Umbilical cord (tissue), 2 donors: ENCODE data around the gene TMEM250. TPM values are rescaled to one million over a fixed set of nuclear protein-coding genes. Genes with fewer than 3 reads are reported as not detected.
A peak's percentile ranks its signal among the peaks of the same experiment; 100 is the strongest.
"Not testable (repeated sequence)": the region's sequence is repeated elsewhere in the genome, so short reads cannot be mapped to it uniquely, and the experiment has no call there.

Experiments used
- DNase-seq: peaks from one replicate; pipeline ENCODE4 v3.0.0-alpha.2; 2015; ENCODE audit warnings: low spot score
- total RNA-seq: library from RNA; depleted of rRNA; stranded (reverse); fragments of >200 nt; gene quantifications from one replicate; pipeline ENCODE4 v1.2.3, GENCODE V29; 2014; ENCODE audit warnings: low replicate concordance; ENCODE audit not compliant: insufficient read depth

The TMEM250 gene, protein sequence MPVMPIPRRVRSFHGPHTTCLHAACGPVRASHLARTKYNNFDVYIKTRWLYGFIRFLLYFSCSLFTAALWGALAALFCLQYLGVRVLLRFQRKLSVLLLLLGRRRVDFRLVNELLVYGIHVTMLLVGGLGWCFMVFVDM
- total RNA-seq: 54.4 TPM

DNA sequence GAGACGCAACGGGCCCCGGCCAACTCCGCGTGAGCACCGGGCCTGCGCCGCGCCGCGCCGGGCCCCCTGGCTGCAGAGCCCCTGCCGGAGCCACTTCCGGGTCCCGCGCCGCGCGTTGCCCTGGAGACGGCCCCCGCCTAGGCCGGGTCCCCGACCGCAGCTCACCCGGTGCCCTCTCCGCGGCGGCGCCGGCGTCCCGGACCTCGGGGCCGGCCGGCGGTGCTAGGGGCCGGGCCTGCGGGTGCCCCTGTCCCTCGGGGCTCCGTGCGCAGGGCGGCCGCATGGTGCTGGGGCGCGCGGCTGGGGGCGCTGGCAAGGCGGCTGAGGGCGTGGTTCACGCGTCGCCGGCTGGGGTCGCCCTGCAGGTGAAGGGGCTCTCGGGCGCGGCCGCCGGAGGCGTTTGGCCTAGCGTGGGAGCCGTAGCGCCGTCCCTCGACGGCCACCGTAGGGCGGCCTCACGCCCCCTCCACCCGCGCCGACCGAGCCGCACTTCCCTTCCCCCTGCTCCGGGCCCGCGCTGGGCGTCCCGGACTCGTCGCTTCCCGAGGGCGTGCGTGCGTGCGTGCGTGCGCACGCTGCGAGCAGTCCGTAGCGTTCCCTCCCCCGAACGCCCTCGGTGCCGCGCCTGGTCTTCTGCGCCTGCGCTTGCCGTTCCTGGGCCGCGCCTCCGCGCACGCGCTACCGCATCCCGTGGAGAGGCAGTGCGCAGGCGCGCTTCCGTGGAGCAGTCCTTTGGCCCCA, at the start of gene TMEM250:
TMEM250 (minus strand) TSS at position 556 of the 741 bp plus-strand sequence. CDS start 1,975 bp downstream, outside the sequence.
- peak; percentile 98 for DNase-seq

DNA sequence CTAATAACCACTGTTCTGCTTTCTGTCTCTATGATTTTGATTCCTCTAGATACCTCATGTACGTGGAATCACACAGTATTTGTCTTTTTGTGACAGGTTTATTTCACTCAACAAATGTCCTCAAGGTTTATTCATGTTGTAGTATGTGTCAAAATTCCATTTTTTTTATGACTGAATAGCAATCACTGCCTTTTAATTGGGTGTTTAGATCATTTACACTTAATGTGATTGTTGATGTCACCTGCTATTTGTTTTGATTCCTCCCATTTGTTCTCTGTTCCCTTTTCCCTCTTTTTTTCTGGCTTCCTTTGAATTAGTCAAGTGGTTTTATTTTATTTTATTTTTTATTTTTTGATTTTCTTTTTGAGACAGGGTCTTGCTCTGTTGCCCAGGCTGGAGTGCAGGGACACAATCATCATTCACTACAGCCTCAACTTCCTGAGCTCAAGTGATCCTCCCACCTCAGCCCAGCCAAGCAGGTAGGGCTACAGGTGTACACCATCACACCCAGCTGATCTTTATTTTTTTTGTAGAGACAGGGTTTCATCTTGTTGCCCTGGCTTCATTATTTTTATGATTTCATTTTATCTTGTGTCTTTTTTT, 44.7 kb upstream of the TMEM250 start:
- DNase-seq: no peak

DNA sequence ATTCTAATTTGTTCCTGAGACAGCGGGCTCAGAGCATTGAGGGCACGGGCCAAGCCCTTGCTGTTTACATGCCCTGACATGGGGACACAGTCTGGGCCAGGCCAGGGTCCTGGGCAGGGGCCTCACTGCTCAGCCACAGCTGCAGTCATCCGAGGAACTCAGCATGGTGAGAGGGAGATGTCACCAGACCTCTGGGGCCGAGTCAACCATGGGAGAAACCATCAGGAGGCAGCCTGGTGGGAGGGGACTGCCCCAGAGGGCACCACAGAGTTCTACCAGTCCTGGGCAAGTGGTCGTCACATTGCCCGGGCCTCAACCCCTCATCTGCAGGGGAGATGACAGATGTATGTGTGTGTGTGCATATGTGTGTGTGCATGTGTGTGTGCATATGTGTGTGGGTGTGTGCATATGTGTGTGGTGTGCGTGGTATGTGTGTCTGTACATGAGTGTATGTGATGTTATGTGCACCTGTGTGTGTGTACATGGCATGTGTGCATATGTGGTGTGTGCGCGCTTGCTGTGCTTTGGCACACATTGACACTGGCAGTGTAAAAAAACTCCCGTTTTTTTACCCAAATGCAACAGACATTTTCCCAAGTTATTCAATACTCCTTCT, 42.4 kb upstream of the TMEM250 start:
- DNase-seq: no peak

DNA sequence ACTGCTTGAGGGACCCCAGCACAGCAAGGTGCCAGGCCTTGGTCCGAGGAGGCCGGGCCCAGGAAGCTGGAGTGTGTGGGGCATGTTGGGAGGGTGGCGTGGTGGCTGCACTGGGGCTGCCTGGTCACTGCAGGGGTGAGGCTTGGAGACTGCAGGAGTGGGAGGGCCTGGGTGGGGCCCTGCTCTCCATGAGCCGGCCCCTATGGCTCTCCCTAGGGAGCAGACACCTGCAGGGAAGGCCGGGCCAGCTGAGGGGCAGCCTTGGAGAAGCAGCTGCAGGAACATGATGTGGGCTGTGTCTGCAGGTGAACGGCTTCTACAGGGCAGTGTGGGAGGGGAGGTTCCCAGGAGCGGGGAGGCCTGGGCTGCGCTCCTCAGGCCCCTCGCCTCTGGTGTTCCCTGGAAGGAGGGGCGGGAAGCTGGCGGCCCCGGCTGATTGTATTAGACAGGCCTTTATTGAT, 41.7 kb upstream of the TMEM250 start:
- no peak for DNase-seq

DNA sequence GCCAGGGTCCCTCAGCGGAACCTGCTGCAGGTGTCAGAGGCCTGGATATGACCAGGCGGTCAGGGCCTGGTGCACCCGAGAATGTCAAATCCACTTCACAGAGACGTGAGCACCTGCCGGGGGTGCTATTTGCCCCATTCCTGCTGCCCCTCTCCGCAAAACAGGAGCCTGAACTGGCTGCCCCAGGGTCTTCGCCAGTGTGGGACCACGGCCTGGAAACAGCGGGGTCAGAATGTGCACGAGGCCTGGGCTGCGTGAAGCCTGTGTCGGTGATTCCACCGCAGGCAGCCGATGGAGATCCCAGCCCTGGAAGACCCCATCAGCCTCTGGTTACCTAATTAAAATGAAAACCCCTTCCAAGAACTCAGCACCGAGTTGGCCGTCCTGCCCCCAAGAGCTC, 41.2 kb upstream of the TMEM250 start:
- no peak for DNase-seq

DNA sequence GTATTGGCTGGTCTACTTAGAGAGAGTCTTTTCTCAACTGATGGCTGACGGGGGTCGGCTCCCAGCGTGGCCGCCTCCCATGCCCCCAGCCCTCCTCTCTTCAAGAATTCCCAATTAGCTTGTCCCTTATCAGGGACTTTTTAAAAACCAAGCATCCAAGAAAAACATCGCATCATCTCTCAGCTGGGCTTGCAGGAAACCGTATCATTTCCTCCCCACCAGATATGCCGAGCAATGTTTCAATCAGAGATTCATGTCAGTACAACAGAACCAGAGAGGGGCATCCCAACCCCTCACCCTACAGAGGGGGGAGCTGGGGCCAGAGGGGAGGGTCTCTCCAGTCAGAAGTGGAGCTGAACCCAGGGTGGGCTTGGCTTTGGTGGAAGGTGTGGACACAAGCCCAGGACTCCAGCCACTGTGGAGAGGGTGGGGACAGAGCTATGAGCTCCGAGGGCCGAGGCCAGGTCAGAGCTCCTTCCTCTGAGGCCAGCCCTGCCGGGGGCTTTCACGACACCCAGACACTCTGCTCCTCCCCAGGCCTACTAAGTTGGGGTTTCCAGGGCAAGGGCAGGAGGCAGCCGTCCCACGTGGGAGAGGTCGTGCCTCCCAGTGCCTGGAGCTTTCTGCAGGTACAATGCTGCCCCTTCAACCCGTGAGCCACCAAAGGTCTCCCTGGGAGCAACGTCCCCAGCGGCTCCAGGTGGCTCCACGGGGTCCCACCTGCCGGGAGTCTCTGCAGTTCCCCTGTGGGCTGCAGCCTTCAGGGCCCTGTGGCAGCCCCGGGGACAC, 39.0 kb upstream of the TMEM250 start:
- no peak for DNase-seq

DNA sequence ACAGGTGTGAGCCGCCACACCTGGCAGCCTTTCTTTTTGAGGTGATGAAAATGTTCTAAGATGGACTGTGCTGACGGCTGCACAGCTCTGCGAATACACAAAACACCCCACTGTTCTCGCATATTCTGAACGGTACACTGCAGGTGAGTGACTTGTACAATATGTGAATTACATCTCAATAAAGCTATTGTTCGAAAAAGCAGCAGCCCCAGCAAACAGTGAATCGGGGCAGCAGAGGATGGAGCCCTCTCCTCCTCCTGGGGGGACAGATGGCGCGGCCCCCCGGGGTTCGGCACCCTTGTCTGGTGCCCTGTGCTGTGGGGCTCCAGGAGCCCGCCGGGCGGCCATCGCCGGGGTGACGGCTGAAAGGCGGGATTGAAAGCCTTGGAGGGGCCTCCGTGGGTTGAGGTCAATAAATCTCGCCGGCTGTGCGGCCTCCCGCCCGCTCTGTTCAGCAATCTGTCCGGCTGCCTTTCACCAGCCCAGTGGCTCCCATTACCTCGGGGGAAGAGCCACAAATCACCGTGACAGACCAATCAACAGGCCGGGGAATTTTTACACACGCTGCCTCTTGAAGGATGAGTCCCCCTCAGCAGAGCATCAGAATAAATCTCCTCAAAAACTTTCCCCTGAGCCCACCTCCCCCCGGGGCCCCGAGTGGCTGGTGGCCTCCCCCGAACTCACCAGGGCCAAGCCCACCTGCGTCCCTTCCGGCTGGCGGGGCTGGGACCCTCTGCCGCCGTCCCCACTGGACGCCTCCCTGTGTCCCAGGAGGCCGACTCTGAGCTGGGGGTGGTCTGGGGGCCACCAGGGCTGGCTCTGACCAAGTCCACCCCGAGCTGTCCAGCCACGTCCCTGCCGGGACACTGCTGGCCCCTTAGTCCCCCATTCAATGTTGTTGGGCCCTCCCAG, 37.8 kb upstream of the TMEM250 start:
- no peak for DNase-seq

DNA sequence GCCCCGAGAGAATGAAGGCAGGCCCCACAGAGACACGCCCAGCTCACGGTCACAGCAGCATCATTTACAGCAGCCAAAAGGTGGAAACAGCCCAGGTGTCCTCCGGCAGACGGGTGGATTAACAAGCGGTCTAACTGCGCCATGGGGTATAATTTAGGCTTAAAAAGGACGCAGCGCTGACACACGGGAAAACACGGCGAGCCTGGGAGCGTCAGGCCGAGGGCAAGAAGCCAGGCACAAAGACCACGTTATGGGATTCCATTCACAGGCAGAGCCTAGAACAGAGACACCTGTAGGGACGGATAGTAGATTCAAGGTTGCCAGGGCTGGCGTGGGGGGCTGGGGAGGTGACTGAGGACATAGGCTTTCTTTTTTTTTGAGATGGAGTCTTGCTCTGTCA, 36.9 kb upstream of the TMEM250 start:
- no peak for DNase-seq

DNA sequence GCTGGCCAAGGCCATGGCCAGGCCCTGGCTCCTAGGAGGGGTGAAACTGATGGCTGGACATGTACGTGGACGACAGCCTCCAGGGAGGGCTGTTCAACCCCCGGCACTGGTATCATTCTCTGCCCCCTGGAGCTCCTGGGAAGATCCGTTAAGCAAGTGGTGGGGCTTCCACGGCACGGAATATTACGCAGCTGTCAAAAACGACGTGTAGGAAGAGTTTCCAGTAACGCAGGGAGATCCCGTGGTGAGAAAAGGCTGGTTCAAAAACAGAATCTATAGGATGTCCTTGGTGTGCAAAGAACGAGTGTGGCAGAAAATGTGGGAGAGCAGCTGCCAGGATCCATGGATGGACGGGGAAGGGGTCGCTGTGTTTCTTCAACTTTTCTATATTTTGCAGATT, 36.3 kb upstream of the TMEM250 start:
- DNase-seq: no peak

DNA sequence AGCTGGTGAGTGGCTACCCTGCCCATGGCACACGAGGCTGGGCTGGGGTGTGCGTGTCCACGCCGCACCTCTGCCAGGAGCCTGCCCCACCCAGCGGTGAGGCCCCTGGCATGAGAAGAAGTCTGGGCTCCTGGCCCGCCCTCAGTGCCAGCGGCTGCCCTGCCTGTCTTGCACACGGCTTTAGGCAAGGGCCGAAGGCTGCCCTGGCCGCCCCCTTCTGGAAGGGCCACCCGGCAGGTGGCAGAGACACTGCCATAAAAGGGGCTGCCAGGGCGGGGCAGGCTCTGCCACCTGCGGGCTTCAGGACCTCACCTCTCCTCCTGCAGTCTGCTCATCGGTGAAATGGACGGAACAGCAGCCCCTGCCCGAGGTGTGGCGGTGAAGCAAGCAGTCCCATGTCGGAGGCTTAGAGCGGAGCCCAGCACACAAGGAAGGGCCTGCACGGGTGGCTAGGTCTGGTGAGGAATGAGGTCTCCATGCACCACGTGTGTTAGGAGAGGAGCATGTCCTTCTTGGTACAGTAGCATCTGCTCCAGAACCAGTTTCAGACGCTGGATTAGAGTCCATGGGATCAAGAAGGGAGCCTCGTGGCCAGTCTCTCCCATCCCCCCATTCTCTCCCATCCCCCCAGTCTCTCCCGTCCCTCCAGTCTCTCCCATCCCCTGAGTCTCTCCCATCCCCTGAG, 34.8 kb upstream of the TMEM250 start:
- no peak for DNase-seq

DNA sequence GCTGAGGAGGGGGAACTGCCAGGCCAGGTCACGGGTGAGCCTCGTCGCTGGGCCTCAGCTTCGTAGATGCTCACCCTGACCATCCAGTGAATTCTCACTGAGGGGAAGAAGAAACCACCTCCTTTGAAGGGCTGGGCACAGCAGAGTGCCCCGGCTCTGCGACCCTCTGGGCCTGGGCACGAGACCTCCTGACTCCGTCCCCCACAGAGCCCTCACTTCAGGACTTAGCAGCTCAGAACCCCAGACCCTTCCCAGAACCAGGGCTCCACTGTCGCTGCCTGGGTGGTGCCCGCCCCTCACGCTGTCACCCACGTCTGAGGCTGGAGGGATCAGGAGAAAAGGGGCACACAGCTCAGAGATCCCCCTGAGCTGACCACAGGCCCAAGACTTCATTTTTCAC, 34.3 kb upstream of the TMEM250 start:
- DNase-seq: no peak

DNA sequence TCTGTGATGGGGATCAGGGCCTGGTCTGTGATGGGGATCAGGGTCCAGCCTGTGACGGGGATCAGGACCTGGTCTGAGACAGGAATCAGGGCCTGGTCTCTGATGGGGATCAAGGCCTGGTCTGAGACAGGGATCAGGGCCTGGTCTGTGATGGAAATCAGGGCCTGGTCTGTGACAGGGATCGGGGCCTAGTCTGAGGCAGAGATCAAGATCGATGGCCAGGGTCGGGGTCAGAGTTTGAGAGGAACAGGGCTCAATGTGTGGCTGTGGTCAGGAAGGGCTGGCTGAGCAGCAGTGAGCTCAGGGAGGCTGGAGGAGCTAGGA, 33.8 kb upstream of the TMEM250 start:
- no peak for DNase-seq

DNA sequence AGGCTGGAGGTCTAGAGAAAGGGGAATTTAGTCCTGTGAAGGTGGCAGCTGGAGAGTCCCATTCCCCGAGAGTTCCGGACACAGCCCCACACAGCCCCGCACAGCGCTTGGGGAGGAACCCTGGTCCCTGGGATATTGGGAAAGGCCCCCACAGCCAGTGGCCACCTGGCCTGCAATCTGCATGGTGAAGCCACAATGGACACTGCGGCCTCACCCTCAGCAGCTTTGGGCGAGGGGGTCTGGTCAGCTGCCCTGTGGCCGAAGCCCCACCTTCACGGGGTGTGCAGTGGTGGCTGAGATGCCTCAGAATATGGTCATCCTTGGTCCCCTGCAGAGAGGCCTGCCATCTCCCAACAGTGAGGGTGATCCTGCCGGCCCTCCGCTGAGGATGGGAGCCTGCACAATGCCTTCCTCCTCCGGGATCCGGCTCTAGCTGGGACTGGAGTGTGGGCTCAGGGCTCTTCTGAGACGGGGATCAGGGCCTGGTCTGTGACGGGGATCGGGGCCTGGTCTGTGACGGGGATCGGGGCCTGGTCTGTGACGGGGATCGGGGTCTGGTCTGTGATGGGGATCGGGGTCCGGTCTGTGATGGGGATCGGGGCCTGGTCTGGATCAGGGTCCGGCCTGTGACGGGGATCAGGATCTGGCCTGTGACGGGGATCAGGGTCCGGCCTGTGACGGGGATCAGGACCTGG, 33.3 kb upstream of the TMEM250 start:
- DNase-seq: no peak

DNA sequence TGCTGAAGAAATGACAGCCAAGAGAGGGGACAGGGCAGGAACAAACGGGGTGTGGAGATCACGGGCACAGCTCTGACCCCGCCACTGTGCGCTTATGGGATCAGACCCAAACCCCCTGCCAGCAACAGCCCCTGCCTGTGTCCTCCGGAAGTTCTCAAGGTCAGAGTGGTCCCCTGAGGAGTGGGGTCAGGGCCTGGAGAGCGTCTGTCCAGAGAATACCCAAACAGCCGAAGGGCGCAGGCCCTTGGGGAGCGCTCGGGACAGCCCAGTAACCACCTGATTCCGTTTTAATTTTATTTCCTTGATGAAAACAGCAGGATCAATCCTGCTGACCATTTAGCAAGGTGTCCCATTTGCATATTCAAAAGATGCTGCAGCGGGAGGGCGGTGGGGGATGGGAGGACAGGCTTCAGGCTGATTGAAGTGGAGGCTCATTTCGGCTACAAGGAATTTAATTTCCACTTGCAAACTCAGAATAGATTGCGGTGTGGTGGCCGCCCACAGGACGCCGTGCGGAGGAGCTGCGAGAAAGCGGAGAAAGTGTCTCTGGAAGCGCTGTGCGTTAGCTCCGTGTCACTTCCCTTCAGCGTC, 32.6 kb upstream of the TMEM250 start:
- DNase-seq: no peak

DNA sequence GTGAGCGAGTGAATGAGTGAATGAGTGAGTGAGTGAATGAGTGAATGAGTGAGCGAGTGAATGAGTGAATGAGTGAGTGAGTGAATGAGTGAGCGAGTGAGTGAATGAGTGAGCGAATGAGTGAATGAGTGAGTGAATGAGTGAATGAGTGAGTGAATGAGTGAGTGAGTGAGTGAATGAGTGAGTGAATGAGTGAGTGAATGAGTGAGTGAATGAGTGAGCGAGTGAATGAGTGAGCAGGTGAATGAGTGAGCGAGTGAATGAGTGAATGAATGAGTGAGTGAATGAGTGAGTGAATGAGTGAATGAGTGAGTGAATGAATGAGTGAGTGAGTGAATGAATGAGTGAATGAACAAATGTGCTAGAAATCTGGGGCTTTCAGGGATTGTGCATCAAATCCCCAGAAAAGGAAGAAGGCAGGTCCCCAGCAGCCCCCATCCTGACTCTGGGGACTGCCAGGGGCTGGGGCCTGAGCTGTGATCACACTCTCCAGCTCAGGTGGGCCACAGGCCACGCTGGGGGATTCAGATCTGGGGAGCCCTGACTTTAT, 32.1 kb upstream of the TMEM250 start:
- DNase-seq: not testable (repeated sequence)

DNA sequence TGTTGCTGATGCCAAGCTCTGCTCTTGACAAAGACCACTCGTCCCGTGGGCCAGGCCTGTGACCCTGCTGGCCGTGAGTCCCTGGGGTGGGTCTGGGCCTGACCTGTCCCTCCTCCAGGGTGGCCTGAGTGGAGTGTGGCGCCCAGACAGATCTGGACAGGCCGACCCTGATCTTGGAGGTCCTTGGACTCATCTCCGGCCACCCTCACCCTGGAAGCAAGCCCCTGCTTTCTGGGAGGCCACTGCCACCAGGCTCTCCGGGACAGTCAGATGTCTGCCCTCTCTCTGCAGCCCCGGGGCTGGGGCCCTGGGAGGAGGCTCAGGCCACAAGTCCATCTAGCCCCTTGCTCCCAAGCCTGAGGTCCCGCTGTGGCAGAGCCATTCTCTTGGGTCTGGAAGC, 31.2 kb upstream of the TMEM250 start:
- no peak for DNase-seq

DNA sequence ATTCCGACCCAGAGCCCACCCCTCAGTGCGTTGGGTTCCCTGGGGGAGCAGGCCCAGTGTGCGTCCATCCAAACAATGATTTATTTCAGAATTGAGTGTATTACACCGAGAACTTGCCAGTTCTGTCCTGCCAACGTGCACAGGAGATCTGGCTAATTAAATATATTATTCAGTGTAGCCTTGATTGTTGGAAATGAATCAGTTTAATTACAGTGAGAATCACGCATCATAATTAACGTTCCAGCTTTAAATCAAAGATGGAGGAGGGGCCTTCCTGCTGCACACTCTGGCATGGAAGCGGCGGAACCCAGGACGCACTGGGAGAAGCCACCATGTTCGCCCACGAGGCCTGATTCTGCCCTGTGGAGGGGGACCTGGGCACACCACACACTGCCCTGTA, 30.7 kb upstream of the TMEM250 start:
- DNase-seq: no peak

DNA sequence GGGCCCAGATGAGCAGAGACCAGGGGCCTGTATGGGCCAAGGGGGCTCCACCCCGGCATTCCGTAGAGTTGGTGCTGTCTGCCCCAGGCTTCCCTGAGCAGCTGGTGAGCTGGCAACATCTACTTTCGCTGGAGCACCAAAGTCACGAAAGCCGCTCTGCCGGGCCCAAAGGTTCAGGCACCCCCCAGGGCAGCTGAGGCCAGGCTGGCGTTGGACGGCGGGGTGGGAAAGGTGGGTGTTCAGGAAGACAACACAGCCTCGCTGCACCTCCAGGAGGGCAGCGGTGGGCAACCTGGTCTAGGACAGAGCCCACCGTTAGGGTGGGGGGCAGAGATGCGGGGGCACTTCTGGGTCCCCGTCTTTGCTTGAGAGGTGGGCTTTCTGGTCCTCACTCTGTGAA, 30.1 kb upstream of the TMEM250 start:
- no peak for DNase-seq
